HG03103 (cell line): Measurements from ENCODE around the gene EIF2S2.

Experiments
- ATAC-seq: cut with Tn5 transposase; IDR thresholded peaks from one replicate; pipeline ENCODE4 v1.9.1; 2021; ENCODE audit warnings: low read depth; ENCODE audit not compliant: unreplicated experiment

Gene EIF2S2

DNA sequence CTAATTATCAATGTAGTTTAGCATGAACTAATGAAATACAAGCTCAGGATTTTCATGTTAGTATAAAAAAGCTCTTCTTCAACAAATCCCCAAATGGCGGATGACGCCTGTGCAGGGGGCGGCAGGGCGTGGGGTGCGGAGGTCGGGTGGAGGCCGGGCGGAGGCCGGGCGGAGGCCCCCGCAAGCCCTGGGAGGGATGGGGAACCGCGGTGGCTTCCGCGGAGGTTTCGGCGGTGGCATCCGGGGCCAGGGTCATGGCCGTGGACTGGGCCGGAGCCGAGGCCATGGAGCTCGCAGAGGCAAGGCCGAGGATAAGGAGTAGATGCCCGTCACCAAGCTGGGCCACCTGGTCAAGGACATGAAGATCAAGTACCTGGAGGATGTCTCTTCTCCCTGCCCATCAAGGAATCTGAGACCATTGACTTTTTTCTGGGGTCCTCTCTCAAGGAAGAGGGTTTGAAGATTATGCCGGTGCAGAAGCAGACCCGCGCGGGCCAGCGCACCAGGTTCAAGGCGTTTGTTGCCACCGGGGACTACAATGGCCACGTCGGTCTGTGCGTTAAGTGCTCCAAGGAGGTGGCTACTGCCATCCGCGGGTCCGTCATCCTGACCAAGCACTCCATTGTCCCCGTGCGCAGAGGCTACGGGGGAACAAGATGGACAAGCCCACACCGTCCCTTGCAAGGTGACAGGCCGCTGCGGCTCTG lies 10.4 kb upstream of the EIF2S2 start:
- ATAC-seq = no peak

- no peak for ATAC-seq
Measured at GRCh38 chr20:34120213-34120612, 8.2 kb upstream of the EIF2S2 start.

GRCh38 chr20:34115232-34115631 lies 3.2 kb upstream of the EIF2S2 start:
- no peak for ATAC-seq

DNA sequence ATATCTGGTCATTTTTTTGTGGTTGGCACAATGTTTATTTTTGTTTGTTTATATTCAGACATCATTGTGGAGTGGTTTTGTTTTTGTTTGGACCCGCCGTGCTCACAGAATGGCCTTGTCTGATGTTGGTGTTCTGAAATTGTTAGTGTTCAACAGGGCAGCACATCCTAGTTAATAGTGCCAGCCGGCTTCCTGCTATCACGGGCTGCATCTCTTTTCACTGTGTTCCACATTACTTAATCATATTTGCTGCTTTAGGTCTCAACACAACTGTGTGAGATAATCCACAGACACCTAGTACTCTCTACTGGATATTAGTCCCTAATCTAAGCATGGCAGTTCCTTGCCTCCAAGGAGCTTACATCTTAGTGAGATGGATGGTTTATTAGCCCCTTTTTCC lies 2.8 kb upstream of the EIF2S2 start:
- no peak for ATAC-seq

GRCh38 chr20:34112600-34113101 lies 608 bp upstream of the EIF2S2 start:
- no peak for ATAC-seq

DNA sequence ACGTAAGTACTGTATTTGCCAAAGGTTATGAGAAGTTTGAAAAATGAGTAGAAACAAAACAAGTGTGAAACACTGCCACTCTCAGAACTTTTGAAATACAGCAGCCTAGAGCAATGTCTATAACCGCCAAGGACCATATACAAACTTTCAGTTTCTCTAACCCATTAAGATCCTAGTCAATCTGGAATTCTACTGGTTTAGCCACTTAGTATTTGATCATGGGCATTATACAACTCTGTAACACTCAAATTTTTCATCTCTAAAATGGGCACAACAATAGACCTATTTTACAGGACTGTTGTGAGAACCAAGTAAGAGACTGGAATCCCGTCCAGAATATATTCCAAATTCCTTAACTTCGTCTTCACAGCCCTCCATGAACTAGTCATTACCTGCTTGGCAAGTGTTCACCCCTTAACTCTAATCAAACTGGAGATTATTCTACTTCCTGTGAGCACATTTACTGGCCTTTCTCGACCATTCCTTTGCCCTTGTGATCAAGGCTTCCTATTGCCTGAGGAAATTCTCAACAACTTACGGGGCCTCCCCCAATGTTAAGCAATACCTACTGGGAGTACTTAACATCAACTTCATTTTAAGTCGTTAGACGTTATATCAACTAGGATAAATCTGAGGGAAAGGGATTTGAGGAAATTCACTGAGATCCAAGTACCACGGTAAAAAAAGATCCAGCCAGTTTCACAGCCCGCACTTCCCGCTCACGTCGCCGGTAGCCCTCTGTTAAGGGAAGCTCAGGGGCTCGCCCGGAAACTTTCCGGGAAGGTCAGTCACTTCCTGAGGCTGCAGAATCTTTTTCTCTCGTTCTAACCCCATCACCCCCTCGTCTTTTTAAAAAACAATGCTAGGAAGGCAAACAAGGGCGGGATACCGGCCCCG lies 1.1 kb downstream of the EIF2S2 start:
- ATAC-seq = no peak

DNA sequence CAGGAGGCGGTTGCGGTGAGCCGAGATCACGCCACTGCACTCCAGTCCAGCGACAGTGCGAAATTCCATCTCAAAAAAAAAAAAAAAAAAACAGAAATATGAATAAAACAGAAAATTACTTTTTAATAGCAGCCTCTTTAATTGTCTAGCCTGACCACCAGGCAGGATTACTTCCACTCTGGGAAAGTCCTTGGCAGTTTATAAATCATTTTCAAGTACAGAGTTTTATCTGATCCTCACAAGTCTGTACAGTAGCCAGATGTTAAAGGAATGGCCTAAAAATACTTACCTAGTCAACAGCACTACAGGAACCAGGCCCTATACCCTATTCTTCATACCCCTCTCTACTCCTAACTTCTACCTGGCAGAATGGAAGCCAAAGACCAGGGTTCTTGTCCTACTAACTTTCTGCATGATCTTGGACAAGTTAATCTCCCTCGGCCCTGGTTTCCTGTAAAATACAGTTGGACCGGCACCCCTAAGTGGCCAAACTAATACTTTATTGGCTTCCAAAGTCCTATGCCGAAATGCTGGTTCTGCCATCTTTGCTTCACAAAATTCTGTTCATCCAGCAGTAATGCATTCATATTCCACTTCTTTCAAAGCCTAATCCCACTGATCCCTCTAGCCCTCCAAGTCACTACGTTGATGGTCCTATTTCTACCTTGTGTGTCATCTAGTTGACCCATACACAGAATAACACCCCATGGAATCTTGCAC lies 1.9 kb downstream of the EIF2S2 start:
- no peak for ATAC-seq

- ATAC-seq = no peak
Measured at GRCh38 chr20:34109442-34109841, 2.6 kb downstream of the EIF2S2 start.

GRCh38 chr20:34108616-34109174 lies 3.3 kb downstream of the EIF2S2 start:
- no peak for ATAC-seq

- no peak for ATAC-seq
Measured at GRCh38 chr20:34105978-34106675, 5.9 kb downstream of the EIF2S2 start.

- ATAC-seq = no peak
Measured at GRCh38 chr20:34104059-34104458, 8.0 kb downstream of the EIF2S2 start.

DNA sequence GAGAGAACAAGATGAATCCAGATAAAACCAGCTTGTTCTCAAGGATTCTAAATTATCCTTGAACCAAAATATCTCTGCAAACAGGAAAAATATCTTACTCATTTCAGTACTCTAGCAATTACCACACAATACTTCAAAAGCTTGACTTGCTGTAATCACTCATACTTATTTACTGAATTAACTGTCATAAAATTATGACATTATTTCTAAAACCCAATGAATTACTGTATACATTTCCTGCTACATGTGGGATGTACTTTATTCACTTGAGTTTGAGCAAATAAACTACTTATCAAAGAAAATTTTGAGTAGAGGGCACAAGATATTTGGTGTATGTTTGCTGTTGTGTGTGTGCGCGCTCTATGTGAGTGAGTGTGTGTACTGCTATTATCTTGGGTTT lies 9.7 kb downstream of the EIF2S2 start:
- no peak for ATAC-seq

- no peak for ATAC-seq
Measured at GRCh38 chr20:34100576-34100975, 11.5 kb downstream of the EIF2S2 start.

DNA sequence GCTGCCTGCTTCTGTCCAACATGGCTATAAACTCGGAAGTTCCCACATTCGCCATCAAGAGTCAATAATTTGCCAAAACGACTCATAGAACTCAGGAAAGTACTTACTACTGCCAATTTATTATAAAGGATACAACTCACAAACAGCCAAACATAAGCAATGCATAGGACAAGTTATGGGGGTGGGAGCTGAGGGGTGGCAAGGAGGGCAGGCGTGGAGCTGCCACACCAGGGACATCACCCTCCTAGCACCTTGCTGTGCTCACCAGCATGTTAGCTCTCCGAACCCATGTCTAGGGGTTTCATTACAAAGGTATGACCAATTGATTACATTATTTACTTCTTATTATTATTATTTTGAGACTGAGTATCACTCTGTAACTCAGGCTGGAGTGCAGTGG lies 12.4 kb downstream of the EIF2S2 start:
- no peak for ATAC-seq

DNA sequence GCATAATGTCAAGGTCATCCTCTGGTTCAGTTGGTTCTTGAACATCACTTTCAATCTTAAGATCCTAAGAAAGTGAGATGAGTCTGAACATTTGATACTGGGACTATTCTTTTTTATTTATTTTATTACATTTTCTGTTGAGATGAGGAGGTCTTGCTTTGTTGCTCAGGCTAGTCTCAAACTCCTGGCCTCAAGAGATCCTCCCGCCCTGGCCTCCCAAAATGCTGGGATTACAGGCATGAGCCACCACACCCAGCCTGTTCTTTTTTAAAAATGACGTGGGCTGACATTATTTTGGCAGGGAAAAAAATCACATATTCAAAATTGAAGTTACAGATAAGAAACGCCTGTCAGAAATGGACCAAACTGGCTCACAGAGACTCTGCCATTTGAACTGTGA lies 13.5 kb downstream of the EIF2S2 start:
- ATAC-seq = no peak

- ATAC-seq = no peak
Measured at GRCh38 chr20:34096699-34097444, 15.2 kb downstream of the EIF2S2 start.

- no peak for ATAC-seq
Measured at GRCh38 chr20:34095825-34096224, 16.2 kb downstream of the EIF2S2 start.

DNA sequence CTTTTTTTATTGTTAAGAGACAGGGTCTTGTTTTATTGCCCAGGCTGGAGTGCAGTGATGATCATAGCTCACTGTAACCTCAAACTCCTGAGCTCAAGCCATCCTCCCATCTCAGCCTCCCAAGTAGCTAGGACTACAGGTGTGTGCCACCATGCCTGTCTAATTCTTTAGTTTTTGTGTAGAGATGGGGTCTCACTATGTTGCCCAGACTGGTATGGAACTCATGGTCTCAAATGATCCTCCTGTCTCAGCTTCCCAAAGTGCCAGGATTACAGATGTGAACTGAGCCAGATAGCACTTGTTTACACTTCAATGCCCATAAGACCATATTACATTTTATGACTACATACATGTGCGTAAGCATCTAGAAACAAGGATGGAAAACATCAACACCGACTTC lies 18.1 kb downstream of the EIF2S2 start:
- no peak for ATAC-seq

DNA sequence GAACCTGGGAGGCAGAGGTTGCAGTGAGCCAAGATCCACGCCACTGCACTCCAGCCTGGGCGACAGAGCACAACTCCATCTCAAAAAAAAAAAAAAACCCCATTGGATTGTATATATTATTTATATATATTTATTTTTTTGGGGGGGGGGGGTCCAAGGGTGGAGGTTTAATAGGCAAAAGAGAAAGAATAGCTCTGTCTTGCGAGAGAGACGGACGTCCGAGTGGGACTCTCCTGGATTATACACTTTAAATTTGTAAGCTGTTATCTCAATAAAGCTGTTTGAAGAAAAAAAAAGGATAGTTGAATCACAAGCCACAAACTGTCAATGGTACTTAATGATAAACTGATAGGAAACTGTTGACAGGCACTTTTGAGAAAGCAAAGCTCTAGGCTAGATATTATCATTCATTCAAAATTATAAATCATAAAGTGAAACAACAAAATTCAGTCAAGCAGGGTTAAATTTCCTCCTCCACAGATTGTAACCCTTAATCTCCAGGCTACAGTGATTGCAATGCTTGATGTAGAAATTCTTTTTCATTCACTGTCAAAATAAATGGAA lies 20.3 kb downstream of the EIF2S2 start:
- no peak for ATAC-seq
